H1 (cell line): Measurements from ENCODE around the gene RRAS2. TPM values are rescaled to one million over a fixed set of nuclear protein-coding genes. Genes with fewer than 3 reads are reported as not detected.

Experiments used
- CTCF ChIA-PET: fragments of 300-600 bp; sonication (Branson Sonifier 250); formaldehyde crosslinking; loops from one replicate; lab custom pipeline; 2021; ENCODE audit not compliant: partially characterized antibody; lab: Charles Lee
- POLR2A ChIA-PET: fragments of 300-600 bp; sonication (Branson Sonifier 250); formaldehyde crosslinking; loops from one replicate; lab custom pipeline; 2021; ENCODE audit warnings: inconsistent platforms; ENCODE audit not compliant: partially characterized antibody; lab: Charles Lee
- DNase-seq, 2 experiments: peaks; one replicate each; pipeline versions ENCODE4 v3.0.0 to v3.0.0-alpha.2; 2010 to 2022; ENCODE audit warnings: low spot score in 2 of 2, low read depth in 1 of 2, mixed read lengths in 1 of 2
- FAIRE-seq: peaks from 2 replicates; lab custom pipeline; 2011; peaks lifted over from hg19 to GRCh38; lab: Jason Lieb, UNC
- H2AFZ ChIP-seq: 2 replicates; pipeline ENCODE4 v1.8.1; 2012; ENCODE audit warnings: low read length, inconsistent platforms
- H2AK5ac ChIP-seq: 2 replicates; pipeline ENCODE4 v1.6.1; 2013; ENCODE audit warnings: low read depth, low read length
- H2BK120ac ChIP-seq: replicated peaks from 2 replicates; pipeline ENCODE3; 2013; ENCODE audit warnings: low read depth, low read length, inconsistent platforms
- H2BK12ac ChIP-seq: 2 replicates; pipeline ENCODE4 v1.6.1; 2013; ENCODE audit warnings: low read depth, low read length
- H2BK15ac ChIP-seq: 2 replicates; pipeline ENCODE4 v1.6.1; 2013; ENCODE audit warnings: low read length
- H2BK20ac ChIP-seq: 2 replicates; pipeline ENCODE4 v1.6.1; 2013; ENCODE audit warnings: low read length
- H2BK5ac ChIP-seq: 2 replicates; pipeline ENCODE4 v1.6.1; 2013; ENCODE audit warnings: low read depth, low read length
- H3K14ac ChIP-seq: 2 replicates; pipeline ENCODE4 v1.6.1; 2013; ENCODE audit warnings: inconsistent platforms; ENCODE audit not compliant: insufficient read length
- H3K18ac ChIP-seq: 2 replicates; pipeline ENCODE4 v1.6.1; 2013; ENCODE audit warnings: low read length; ENCODE audit errors: extremely low read depth
- H3K23ac ChIP-seq: 2 replicates; pipeline ENCODE4 v1.6.1; 2013; ENCODE audit warnings: inconsistent platforms; ENCODE audit not compliant: insufficient read length
- H3K23me2 ChIP-seq: 2 replicates; pipeline ENCODE4 v1.6.1; 2013; ENCODE audit warnings: low read depth, low read length
- H3K27ac ChIP-seq: 2 replicates; pipeline ENCODE4 v1.6.1; 2011; ENCODE audit warnings: low read depth, low read length, inconsistent platforms
- H3K27me3 ChIP-seq, 4 experiments: replicated peaks in 1 of 4; 1 replicate in 1 of 4; 2 replicates in 3 of 4; pipeline versions ENCODE4 v1.6.1 to v1.8.1; 2011 to 2013; ENCODE audit warnings: low read length in 3 of 4, mild to moderate bottlenecking in 3 of 4, inconsistent platforms in 2 of 4, mixed read lengths in 2 of 4, moderate library complexity in 1 of 4; ENCODE audit not compliant: control insufficient read depth in 3 of 4, insufficient read depth in 3 of 4; ENCODE audit errors: extremely low read depth in 1 of 4
- H3K36me3 ChIP-seq, 4 experiments: 2 replicates each; pipeline versions ENCODE4 v1.6.1 to v1.8.1; 2011 to 2013; ENCODE audit warnings: mild to moderate bottlenecking in 4 of 4, low read length in 3 of 4, moderate library complexity in 2 of 4, control low read depth in 1 of 4, inconsistent platforms in 1 of 4; ENCODE audit not compliant: insufficient read depth in 4 of 4, control insufficient read depth in 2 of 4
- H3K4ac ChIP-seq: replicated peaks from 2 replicates; pipeline ENCODE3; 2013; ENCODE audit warnings: low read length, low read depth, mixed read lengths, inconsistent platforms; ENCODE audit not compliant: insufficient read length
- H3K4me1 ChIP-seq, 4 experiments: replicated peaks in 1 of 4; 1 replicate in 1 of 4; 2 replicates in 3 of 4; pipeline versions ENCODE4 v1.6.1 to v1.8.1; 2011 to 2013; ENCODE audit warnings: low read length in 3 of 4, inconsistent platforms in 2 of 4, mixed read lengths in 1 of 4; ENCODE audit not compliant: insufficient read depth in 4 of 4, control insufficient read depth in 3 of 4
- H3K4me2 ChIP-seq, 2 experiments: 2 replicates each; pipeline versions ENCODE4 v1.6.1 to v1.8.1; 2011 to 2013; ENCODE audit warnings: low read depth in 2 of 2, low read length in 2 of 2, control low read depth in 1 of 2, inconsistent platforms in 1 of 2, mild to moderate bottlenecking in 1 of 2; ENCODE audit not compliant: insufficient read depth in 1 of 2
- H3K4me3 ChIP-seq, 4 experiments: fragments of 200-600, 300-600 bp in 1 of 4; sonication (generic), shearing (Covaris generic), sonication (Bioruptor Twin) in 1 of 4; 2 replicates each; pipeline versions ENCODE4 v1.5.1 to v1.8.1; 2011 to 2016; ENCODE audit warnings: low read length in 4 of 4, low read depth in 3 of 4, control low read depth in 2 of 4, inconsistent platforms in 2 of 4, mild to moderate bottlenecking in 2 of 4, mixed read lengths in 1 of 4, moderate library complexity in 1 of 4; ENCODE audit not compliant: insufficient read depth in 2 of 4; ENCODE audit errors: extremely low read depth in 1 of 4
- H3K56ac ChIP-seq: replicated peaks from 2 replicates; pipeline ENCODE3; 2013; ENCODE audit warnings: low read depth, mild to moderate bottlenecking, mixed read lengths, low read length, inconsistent platforms; ENCODE audit not compliant: insufficient read length
- H3K79me1 ChIP-seq: 2 replicates; pipeline ENCODE4 v1.6.1; 2013; ENCODE audit warnings: low read depth, low read length, control low read depth
- H3K79me2 ChIP-seq, 2 experiments: 2 replicates each; pipeline versions ENCODE4 v1.6.1 to v1.8.1; 2012 to 2013; ENCODE audit warnings: low read length in 2 of 2, mild to moderate bottlenecking in 2 of 2, inconsistent platforms in 1 of 2; ENCODE audit not compliant: insufficient read depth in 2 of 2, control insufficient read depth in 1 of 2
- H3K9ac ChIP-seq, 4 experiments: replicated peaks in 1 of 4; 1 replicate in 1 of 4; 2 replicates in 3 of 4; pipeline versions ENCODE4 v1.6.1 to v1.8.1; 2011 to 2013; ENCODE audit warnings: low read depth in 3 of 4, low read length in 3 of 4, control low read depth in 2 of 4, mild to moderate bottlenecking in 2 of 4, moderate library complexity in 2 of 4, inconsistent platforms in 1 of 4; ENCODE audit errors: extremely low read depth in 1 of 4
- H3K9me3 ChIP-seq, 2 experiments: 2 replicates each; pipeline versions ENCODE4 v1.6.1 to v1.8.1; 2012 to 2013; ENCODE audit warnings: mild to moderate bottlenecking in 2 of 2, moderate library complexity in 2 of 2, control low read depth in 1 of 2, inconsistent platforms in 1 of 2, low read depth in 1 of 2, low read length in 1 of 2, mixed read lengths in 1 of 2; ENCODE audit not compliant: insufficient read depth in 2 of 2
- H4K20me1 ChIP-seq, 2 experiments: replicated peaks in 1 of 2; 2 replicates each; pipeline versions ENCODE3 to v1.8.1; 2011 to 2013; ENCODE audit warnings: inconsistent platforms in 2 of 2, low read length in 2 of 2, mild to moderate bottlenecking in 1 of 2; ENCODE audit not compliant: insufficient read depth in 2 of 2, control insufficient read depth in 1 of 2
- H4K5ac ChIP-seq: 2 replicates; pipeline ENCODE4 v1.6.1; 2013; ENCODE audit warnings: low read length, low read depth, mixed read lengths, inconsistent platforms; ENCODE audit not compliant: insufficient read length
- H4K8ac ChIP-seq: 2 replicates; pipeline ENCODE4 v1.8.0; 2013; ENCODE audit warnings: mild to moderate bottlenecking, moderate library complexity, low read length, inconsistent platforms; ENCODE audit not compliant: insufficient read depth; ENCODE audit errors: extremely low read depth
- H4K91ac ChIP-seq: replicated peaks from 2 replicates; pipeline ENCODE3; 2013; ENCODE audit warnings: low read length, mixed read lengths, inconsistent platforms; ENCODE audit not compliant: insufficient read length
- CBX5 ChIP-seq: fragments of 300-800, 300-1000 bp; sonication (generic); IDR thresholded peaks from 2 replicates; pipeline ENCODE4 v1.7.1; 2016; ENCODE audit warnings: antibody characterized with exemption, low read length, low read depth
- CEBPB ChIP-seq: IDR thresholded peaks from 2 replicates; pipeline ENCODE4 v1.6.1; 2012; ENCODE audit warnings: low read depth, low read length
- MAFK ChIP-seq: IDR thresholded peaks from 2 replicates; pipeline ENCODE4 v1.6.1; 2012; ENCODE audit warnings: low read depth, mild to moderate bottlenecking, improper control_type of control experiment, low read length
- POU5F1 ChIP-seq: IDR thresholded peaks from 2 replicates; pipeline ENCODE4 v1.6.1; 2011; ENCODE audit warnings: low read depth, mild to moderate bottlenecking, low read length, moderate library complexity
- RAD21 ChIP-seq, 2 experiments: IDR thresholded peaks in 1 of 2; conservative IDR thresholded peaks in 1 of 2; 2 replicates each; pipeline ENCODE4 v1.6.1; 2011; ENCODE audit warnings: low read depth in 2 of 2, low read length in 2 of 2, improper control_type of control experiment in 1 of 2, inconsistent platforms in 1 of 2, mild to moderate bottlenecking in 1 of 2, moderate library complexity in 1 of 2
- SUZ12 ChIP-seq: fragments of 200-600 bp; sonication (generic); IDR thresholded peaks from 2 replicates; pipeline ENCODE4 v1.6.1; 2012; ENCODE audit warnings: mild to moderate bottlenecking, inconsistent platforms, low read length, moderate library complexity, mixed read lengths
- WGBS, 2 experiments: shearing (Covaris generic) in 1 of 2; methylation state at CpG; one replicate each; pipeline versions ENCODE4 v1.1.6 to v1.1.7; 2013 to 2015; ENCODE audit warnings: low lambda C conversion rate in 2 of 2, mixed read lengths in 2 of 2, inconsistent platforms in 1 of 2, low coverage in 1 of 2, missing lambda C conversion rate in 1 of 2; ENCODE audit not compliant: insufficient replicate concordance in 2 of 2, insufficient coverage in 1 of 2, insufficient read length in 1 of 2; ENCODE audit errors: extremely low coverage in 1 of 2, missing lambda C conversion rate in 1 of 2; 5-methylcytosine and 5-hydroxymethylcytosine counted together
- polyA plus RNA-seq, 7 experiments: library from polyadenylated mRNA; depleted of rRNA in 3 of 7; stranded (reverse) in 5 of 7; unstranded in 2 of 7; fragments of >200 nt in 5 of 7; fragments of 200-250 nt in 2 of 7; gene quantifications; 1 replicate in 5 of 7; 2 replicates in 1 of 7; 4 replicates in 1 of 7; pipeline versions ENCODE4 v1.2.1 to v1.2.3, GENCODE V29; 2011 to 2013; ENCODE audit warnings: missing spikeins in 2 of 7, mixed read lengths in 2 of 7
- total RNA-seq: library from RNA; stranded (reverse); fragmentation: NEBNext Ultra II Directional; extraction: Animal tissue kit (Norgen Biotek cat#: 25700); gene quantifications from 2 replicates; pipeline ENCODE4 v1.2.1, GENCODE V29; 2021
- TF ChIP-seq, protein P1 (sequence below), 3 experiments: IDR thresholded peaks; 1 replicate in 2 of 3; 2 replicates in 1 of 3; pipeline versions ENCODE4 v1.5.1 to v1.6.1; 2011; ENCODE audit warnings: low read length in 3 of 3, mild to moderate bottlenecking in 3 of 3, inconsistent platforms in 2 of 3, low read depth in 1 of 3, moderate library complexity in 1 of 3; ENCODE audit not compliant: insufficient read depth in 1 of 3; ENCODE audit errors: control extremely low read depth in 1 of 3
- TF ChIP-seq, protein P2 (sequence below): IDR thresholded peaks from 2 replicates; pipeline ENCODE4 v1.6.1; 2011; ENCODE audit warnings: low read length, improper control_type of control experiment

The RRAS2 gene
- total and polyA plus RNA-seq, 2 of the 8 experiments (the other 6 are each of a cell fraction or from before 2014, with no cell fraction given) = 72.3 to 234 TPM

DNA sequence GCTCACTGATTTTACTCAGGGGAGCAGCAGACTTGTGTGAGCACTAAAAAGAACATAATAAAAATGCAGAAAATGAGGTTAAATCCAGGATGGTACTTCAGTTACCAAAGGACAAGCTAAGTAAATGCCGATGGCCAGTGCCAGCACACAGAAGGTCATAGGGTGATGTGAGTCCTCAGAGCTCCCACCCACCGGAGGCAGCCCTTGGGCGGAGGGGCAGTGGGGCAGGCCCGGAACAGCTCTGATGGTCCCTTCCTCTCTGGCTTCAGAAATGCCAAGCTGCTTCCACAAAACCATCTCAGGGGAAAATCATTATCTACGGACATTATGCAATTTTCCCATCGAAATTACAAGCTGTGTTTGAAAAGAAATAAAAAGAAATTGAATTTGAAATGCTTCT, 124.5 kb downstream of the RRAS2 start:
- CTCF ChIA-PET = interaction anchor here (0.8 to 5.9 kb wide), 13 partner anchors 9 to 462 kb away, joined by 3 to 32 read pairs (median 5); no protein-coding TSS in a partner anchor
- Histone ChIP-seq H3K4ac (no peak overlapping the region), H2BK20ac (no peak overlapping the region), H2BK15ac (no peak overlapping the region), H3K27me3 (peaks cover 0 to 3% (median 0%) of the 10 kb centered on the region in 4 experiments; a peak in 1 of 7 replicates), H2BK120ac (no peak overlapping the region), H3K4me1 (peaks cover 0 to 14% (median 6%) of the 10 kb centered on the region in 4 experiments), H3K23ac (no peak overlapping the region), H2BK12ac (no peak overlapping the region), H3K27ac (no peak overlapping the region), H3K9me3 (no peaks in the 10 kb centered on the region), H3K18ac (no peak overlapping the region), H3K36me3 (no peaks in the 10 kb centered on the region)
- DNase-seq = no peak
- TF ChIP-seq, protein P1, sequence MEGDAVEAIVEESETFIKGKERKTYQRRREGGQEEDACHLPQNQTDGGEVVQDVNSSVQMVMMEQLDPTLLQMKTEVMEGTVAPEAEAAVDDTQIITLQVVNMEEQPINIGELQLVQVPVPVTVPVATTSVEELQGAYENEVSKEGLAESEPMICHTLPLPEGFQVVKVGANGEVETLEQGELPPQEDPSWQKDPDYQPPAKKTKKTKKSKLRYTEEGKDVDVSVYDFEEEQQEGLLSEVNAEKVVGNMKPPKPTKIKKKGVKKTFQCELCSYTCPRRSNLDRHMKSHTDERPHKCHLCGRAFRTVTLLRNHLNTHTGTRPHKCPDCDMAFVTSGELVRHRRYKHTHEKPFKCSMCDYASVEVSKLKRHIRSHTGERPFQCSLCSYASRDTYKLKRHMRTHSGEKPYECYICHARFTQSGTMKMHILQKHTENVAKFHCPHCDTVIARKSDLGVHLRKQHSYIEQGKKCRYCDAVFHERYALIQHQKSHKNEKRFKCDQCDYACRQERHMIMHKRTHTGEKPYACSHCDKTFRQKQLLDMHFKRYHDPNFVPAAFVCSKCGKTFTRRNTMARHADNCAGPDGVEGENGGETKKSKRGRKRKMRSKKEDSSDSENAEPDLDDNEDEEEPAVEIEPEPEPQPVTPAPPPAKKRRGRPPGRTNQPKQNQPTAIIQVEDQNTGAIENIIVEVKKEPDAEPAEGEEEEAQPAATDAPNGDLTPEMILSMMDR (IDR thresholded peaks at IDR 0.05; ENCODE audit: control extremely low read depth in 1 of 3, insufficient read depth in 1 of 3, low read depth in 1 of 3, low read length in 3 of 3) = no peak
- TF ChIP-seq RAD21 (IDR thresholded peaks at IDR 0.05 in 1 of 2, conservative IDR thresholded peaks at IDR 0.05 in 1 of 2; ENCODE audit: low read depth in 2 of 2, low read length in 2 of 2) (no peak), SUZ12 (no peak), CEBPB (no peak), MAFK (no peak), POU5F1 (no peak), CBX5 (no peak)
- TF ChIP-seq, protein P2, sequence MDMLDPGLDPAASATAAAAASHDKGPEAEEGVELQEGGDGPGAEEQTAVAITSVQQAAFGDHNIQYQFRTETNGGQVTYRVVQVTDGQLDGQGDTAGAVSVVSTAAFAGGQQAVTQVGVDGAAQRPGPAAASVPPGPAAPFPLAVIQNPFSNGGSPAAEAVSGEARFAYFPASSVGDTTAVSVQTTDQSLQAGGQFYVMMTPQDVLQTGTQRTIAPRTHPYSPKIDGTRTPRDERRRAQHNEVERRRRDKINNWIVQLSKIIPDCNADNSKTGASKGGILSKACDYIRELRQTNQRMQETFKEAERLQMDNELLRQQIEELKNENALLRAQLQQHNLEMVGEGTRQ = no peak
- TF ChIP-seq, all 59 proteins: peak for 0
- Histone ChIP-seq H3K79me1 (no peaks in the 10 kb centered on the region), H4K8ac (no peak overlapping the region), H4K5ac (no peak overlapping the region), H2AK5ac (no peak overlapping the region), H3K23me2 (no peaks in the 10 kb centered on the region), H3K9ac (no peak overlapping the region), H3K14ac (no peak overlapping the region), H3K4me2 (no peak overlapping the region), H2AFZ (no peak overlapping the region), H3K56ac (no peak overlapping the region), H4K91ac (no peak overlapping the region), H3K79me2 (no peaks in the 10 kb centered on the region), H4K20me1 (no peaks in the 10 kb centered on the region), H3K4me3 (no peak overlapping the region), H2BK5ac (no peak overlapping the region)
- FAIRE-seq = no peak
- 87% methylated on average over 6 of the region's 6 CpGs; no CpG with 5 or more reads in 1 of the 2 experiments for WGBS, 2 experiments
- POLR2A ChIA-PET = no interaction called here
